Stimulated activated CD4-positive, alpha-beta T cell treated with anti-CD3 and anti-CD28 coated beads, Interleukin-12 subunit alpha, Interleukin-12 subunit beta, amount 100 ng/mL, for 24 hours (primary cell): ENCODE results near the gene EFNB1.
"Not testable (repeated sequence)": the region's sequence is repeated elsewhere in the genome, so short reads cannot be mapped to it uniquely, and the experiment has no call there.

ENCODE experiments used
- DNase-seq, 2 experiments: peaks; one replicate each; pipeline ENCODE4 v3.0.0-alpha.2; 2020; ENCODE audit warnings: low read depth in 2 of 2

EFNB1 gene

GRCh38 chrX:68828740-68829581, at the start of gene EFNB1:
Gene EFNB1 (plus strand): TSS chrX:68829021. CDS start chrX:68829777, 756 bp downstream.
- DNase-seq = peak; percentile 69 to 71

- not testable (repeated sequence) for DNase-seq
Measured at GRCh38 chrX:68781295-68781694, 47.5 kb upstream of the EFNB1 start.

GRCh38 chrX:68784816-68785215, 44.0 kb upstream of the EFNB1 start:
- no peak for DNase-seq

GRCh38 chrX:68786581-68786980, 42.2 kb upstream of the EFNB1 start:
- DNase-seq = not testable (repeated sequence)

- DNase-seq = no peak
Measured at GRCh38 chrX:68789966-68790365, 38.9 kb upstream of the EFNB1 start.

- DNase-seq = no peak
Measured at GRCh38 chrX:68792083-68792482, 36.7 kb upstream of the EFNB1 start.

GRCh38 chrX:68794461-68794860, 34.4 kb upstream of the EFNB1 start:
- DNase-seq = no peak

GRCh38 chrX:68795741-68796140, 33.1 kb upstream of the EFNB1 start:
- no peak for DNase-seq

GRCh38 chrX:68798400-68798799, 30.4 kb upstream of the EFNB1 start:
- DNase-seq = not testable (repeated sequence)

- DNase-seq = no peak
Measured at GRCh38 chrX:68801737-68802290, 27.0 kb upstream of the EFNB1 start.

- no peak for DNase-seq
Measured at GRCh38 chrX:68807818-68808217, 21.0 kb upstream of the EFNB1 start.

- DNase-seq = no peak
Measured at GRCh38 chrX:68808686-68809357, 20.0 kb upstream of the EFNB1 start.

- no peak for DNase-seq
Measured at GRCh38 chrX:68820476-68821110, 8.2 kb upstream of the EFNB1 start.

- DNase-seq = no peak
Measured at GRCh38 chrX:68821616-68822015, 7.2 kb upstream of the EFNB1 start.

GRCh38 chrX:68822641-68823410, 6.0 kb upstream of the EFNB1 start:
- no peak for DNase-seq

GRCh38 chrX:68823413-68824151, 5.2 kb upstream of the EFNB1 start:
- no peak for DNase-seq

GRCh38 chrX:68824152-68824433, 4.7 kb upstream of the EFNB1 start:
- no peak for DNase-seq

GRCh38 chrX:68824565-68825125, 4.2 kb upstream of the EFNB1 start:
- DNase-seq = no peak

- DNase-seq = no peak
Measured at GRCh38 chrX:68826113-68826980, 2.5 kb upstream of the EFNB1 start.

- DNase-seq = no peak
Measured at GRCh38 chrX:68827256-68827655, 1.6 kb upstream of the EFNB1 start.
